Measurements from ENCODE around the gene FAM81A.
"Not testable (repeated sequence)": the region's sequence is repeated elsewhere in the genome, so short reads cannot be mapped to it uniquely, and the experiment has no call there.

Gene FAM81A

GRCh38 chr15:59437817-59438624 is at the start of gene FAM81A:
Gene FAM81A, plus strand, starts transcription at chr15:59438186. Its CDS starts 20,441 bp downstream, at chr15:59458627.
- no peak within 1 kb of the TSS for H3K9ac ChIP-seq (ENCODE audit: low read depth, low read length)
- no peaks in the 10 kb centered on the region for H3K36me3 ChIP-seq (ENCODE audit: control insufficient read depth, insufficient read depth, low read length)
- H3K27me3 ChIP-seq (ENCODE audit: control insufficient read depth, insufficient read depth, low read length), result peaks cover 64% of the 10 kb centered on the region
- peaks cover 2% of the 10 kb centered on the region for H3K4me1 ChIP-seq (ENCODE audit: control insufficient read depth, insufficient read depth, low read length)
- no peaks in the 10 kb centered on the region for H3K9me3 ChIP-seq (ENCODE audit: control insufficient read depth, insufficient read depth, low read length)
- H3K4me3 ChIP-seq (ENCODE audit: low read depth, low read length), result peak within 1 kb of the TSS; percentile 77

DNA sequence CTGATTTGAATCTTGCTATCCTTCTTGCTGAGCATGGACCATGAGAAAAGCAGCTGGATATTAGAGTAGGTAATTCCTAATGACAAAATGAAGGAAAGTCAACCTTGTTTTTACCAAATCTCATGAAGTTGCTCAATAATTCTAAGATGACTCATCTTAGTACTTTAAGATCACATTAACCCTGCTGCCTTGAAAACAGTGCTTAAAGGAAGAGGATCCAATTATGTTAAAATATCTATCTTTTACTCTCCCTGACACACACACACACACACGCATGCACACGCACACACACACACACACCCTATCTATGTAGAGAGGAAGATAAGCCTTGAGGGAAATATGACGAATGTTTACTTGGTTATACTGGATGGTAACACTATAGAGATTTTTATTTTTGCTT is 49.3 kb upstream of the FAM81A start:
- Histone ChIP-seq H3K27me3 (ENCODE audit: control insufficient read depth, insufficient read depth, low read length) (no peaks in the 10 kb centered on the region), H3K9ac (ENCODE audit: low read depth, low read length) (no peak overlapping the region), H3K4me3 (ENCODE audit: low read depth, low read length) (no peak overlapping the region), H3K9me3 (ENCODE audit: control insufficient read depth, insufficient read depth, low read length) (no peaks in the 10 kb centered on the region), H3K36me3 (ENCODE audit: control insufficient read depth, insufficient read depth, low read length) (no peaks in the 10 kb centered on the region), H3K4me1 (ENCODE audit: control insufficient read depth, insufficient read depth, low read length) (no peaks in the 10 kb centered on the region)

- Histone ChIP-seq H3K9me3 (ENCODE audit: control insufficient read depth, insufficient read depth, low read length) (no peaks in the 10 kb centered on the region), H3K4me1 (ENCODE audit: control insufficient read depth, insufficient read depth, low read length) (no peaks in the 10 kb centered on the region), H3K36me3 (ENCODE audit: control insufficient read depth, insufficient read depth, low read length) (no peaks in the 10 kb centered on the region), H3K27me3 (ENCODE audit: control insufficient read depth, insufficient read depth, low read length) (no peaks in the 10 kb centered on the region), H3K9ac (ENCODE audit: low read depth, low read length) (no peak overlapping the region), H3K4me3 (ENCODE audit: low read depth, low read length) (no peak overlapping the region)
These were observed 45.7 kb upstream of the FAM81A start for GRCh38 chr15:59392299-59392698.

DNA sequence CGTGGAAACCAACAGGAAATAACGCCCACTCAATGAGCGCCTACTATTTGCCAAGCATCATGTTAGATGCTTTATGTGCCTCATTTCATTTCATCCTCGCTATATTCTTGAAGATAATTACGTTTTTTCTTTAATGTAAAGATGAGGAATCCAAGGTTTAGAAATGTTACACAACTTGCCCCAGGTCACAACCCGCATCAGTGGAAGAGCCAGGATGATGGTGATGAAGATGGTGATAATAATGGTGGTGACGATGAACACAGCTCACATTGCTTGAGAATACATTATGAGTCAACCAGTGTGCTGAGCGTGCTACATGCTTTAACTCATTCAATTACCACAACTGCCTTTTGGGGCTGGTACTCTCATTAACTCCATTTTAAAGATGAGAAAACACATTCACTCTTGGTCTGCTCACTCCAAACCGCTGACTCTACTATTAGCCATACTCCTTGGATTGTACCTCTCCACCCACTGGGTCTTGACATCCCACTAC is 43.8 kb upstream of the FAM81A start:
- no peaks in the 10 kb centered on the region for H3K4me1 ChIP-seq (ENCODE audit: control insufficient read depth, insufficient read depth, low read length)
- H3K4me3 ChIP-seq (ENCODE audit: low read depth, low read length), result no peak overlapping the region
- no peak overlapping the region for H3K9ac ChIP-seq (ENCODE audit: low read depth, low read length)
- H3K36me3 ChIP-seq (ENCODE audit: control insufficient read depth, insufficient read depth, low read length), result no peaks in the 10 kb centered on the region
- H3K27me3 ChIP-seq (ENCODE audit: control insufficient read depth, insufficient read depth, low read length), result peaks cover 7% of the 10 kb centered on the region
- no peaks in the 10 kb centered on the region for H3K9me3 ChIP-seq (ENCODE audit: control insufficient read depth, insufficient read depth, low read length)

DNA sequence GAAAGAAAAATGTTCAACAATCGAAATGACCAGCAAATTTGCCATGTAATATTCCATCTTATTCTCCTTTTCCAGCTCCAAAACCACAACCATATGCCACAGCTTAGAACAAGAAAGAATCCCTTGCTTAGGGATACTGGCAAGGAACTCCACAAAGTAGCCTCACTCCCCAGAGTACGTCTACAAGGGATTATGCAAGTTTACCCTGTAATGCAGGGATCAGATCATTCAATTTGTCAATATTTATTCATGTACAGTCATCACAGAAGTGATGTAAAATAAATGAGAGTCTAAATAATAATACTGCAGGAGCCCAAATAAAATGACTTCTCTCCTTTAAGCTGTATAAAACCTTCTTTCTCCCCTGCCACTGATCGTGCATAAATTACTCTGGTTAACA is 41.8 kb upstream of the FAM81A start:
- peaks cover 16% of the 10 kb centered on the region for H3K4me1 ChIP-seq (ENCODE audit: control insufficient read depth, insufficient read depth, low read length)
- peaks cover 23% of the 10 kb centered on the region for H3K27me3 ChIP-seq (ENCODE audit: control insufficient read depth, insufficient read depth, low read length)
- H3K4me3 ChIP-seq (ENCODE audit: low read depth, low read length), result no peak overlapping the region
- H3K9ac ChIP-seq (ENCODE audit: low read depth, low read length), result no peak overlapping the region
- no peaks in the 10 kb centered on the region for H3K36me3 ChIP-seq (ENCODE audit: control insufficient read depth, insufficient read depth, low read length)
- H3K9me3 ChIP-seq (ENCODE audit: control insufficient read depth, insufficient read depth, low read length), result no peaks in the 10 kb centered on the region

- Histone ChIP-seq H3K9ac (ENCODE audit: low read depth, low read length) (no peak overlapping the region), H3K9me3 (ENCODE audit: control insufficient read depth, insufficient read depth, low read length) (no peaks in the 10 kb centered on the region), H3K4me3 (ENCODE audit: low read depth, low read length) (no peak overlapping the region), H3K36me3 (ENCODE audit: control insufficient read depth, insufficient read depth, low read length) (no peaks in the 10 kb centered on the region), H3K27me3 (ENCODE audit: control insufficient read depth, insufficient read depth, low read length) (peaks cover 23% of the 10 kb centered on the region), H3K4me1 (ENCODE audit: control insufficient read depth, insufficient read depth, low read length) (peaks cover 20% of the 10 kb centered on the region)
These were observed 41.3 kb upstream of the FAM81A start for GRCh38 chr15:59396679-59397078.

DNA sequence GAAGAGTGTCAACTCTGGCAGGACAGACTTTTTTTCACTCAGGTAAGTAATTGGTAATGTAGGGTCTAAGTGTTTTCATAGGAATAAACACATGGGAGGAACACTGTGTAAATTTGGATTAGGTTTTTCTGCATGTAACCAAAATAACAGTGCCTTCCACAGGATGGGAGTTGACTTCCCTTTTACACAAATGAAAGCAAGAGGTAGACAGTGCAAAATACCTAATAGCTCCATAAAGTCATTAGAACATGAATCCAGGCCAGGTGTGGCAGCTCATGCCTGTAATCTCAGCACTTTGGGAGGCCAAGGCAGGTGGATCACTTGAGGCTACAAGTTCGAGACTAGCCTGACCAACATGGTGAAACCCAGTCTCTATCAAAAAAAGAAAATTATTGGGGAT is 39.8 kb upstream of the FAM81A start:
- H3K4me3 ChIP-seq (ENCODE audit: low read depth, low read length), result no peak overlapping the region
- H3K9ac ChIP-seq (ENCODE audit: low read depth, low read length), result no peak overlapping the region
- peaks cover 29% of the 10 kb centered on the region for H3K4me1 ChIP-seq (ENCODE audit: control insufficient read depth, insufficient read depth, low read length)
- peaks cover 27% of the 10 kb centered on the region for H3K27me3 ChIP-seq (ENCODE audit: control insufficient read depth, insufficient read depth, low read length)
- H3K9me3 ChIP-seq (ENCODE audit: control insufficient read depth, insufficient read depth, low read length), result no peaks in the 10 kb centered on the region
- no peaks in the 10 kb centered on the region for H3K36me3 ChIP-seq (ENCODE audit: control insufficient read depth, insufficient read depth, low read length)

GRCh38 chr15:59399465-59400102 is 38.4 kb upstream of the FAM81A start:
- Histone ChIP-seq H3K27me3 (ENCODE audit: control insufficient read depth, insufficient read depth, low read length) (peaks cover 33% of the 10 kb centered on the region), H3K9ac (ENCODE audit: low read depth, low read length) (no peak overlapping the region), H3K36me3 (ENCODE audit: control insufficient read depth, insufficient read depth, low read length) (no peaks in the 10 kb centered on the region), H3K9me3 (ENCODE audit: control insufficient read depth, insufficient read depth, low read length) (no peaks in the 10 kb centered on the region), H3K4me1 (ENCODE audit: control insufficient read depth, insufficient read depth, low read length) (peaks cover 33% of the 10 kb centered on the region), H3K4me3 (ENCODE audit: low read depth, low read length) (no peak overlapping the region)

DNA sequence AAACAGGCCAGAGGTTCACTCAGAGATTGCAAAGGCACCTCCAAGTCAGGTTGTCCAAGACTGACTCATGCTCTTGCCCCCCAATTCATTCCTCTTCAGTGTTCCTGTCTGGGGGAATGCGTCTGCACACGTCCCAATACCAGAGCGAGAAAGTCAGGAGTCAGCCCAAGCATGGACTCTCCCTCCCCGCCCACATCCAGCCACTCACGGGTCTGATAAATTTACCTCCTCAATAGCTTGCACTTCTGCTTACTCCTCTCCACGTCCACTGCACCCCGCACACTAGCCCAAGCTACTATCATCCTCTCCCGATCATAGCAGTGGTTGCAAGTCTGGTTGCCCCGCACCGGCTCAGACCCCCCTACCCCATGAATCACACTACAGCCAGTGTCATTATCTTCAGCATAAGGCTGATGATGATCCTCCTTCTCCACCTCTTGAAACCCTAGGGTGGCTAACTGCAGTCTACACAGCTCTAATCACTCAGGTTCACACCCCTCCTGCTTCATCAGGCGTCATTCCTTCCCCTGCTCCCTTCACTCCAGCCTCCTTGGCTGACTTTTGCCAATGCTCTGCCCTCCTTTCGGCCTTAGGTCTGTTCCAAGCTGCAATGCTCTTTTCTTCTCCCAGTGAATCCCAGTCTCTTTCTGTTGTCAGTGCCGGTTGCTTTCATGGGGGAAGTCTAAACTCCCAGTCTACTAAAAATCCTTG is 37.7 kb upstream of the FAM81A start:
- H3K9me3 ChIP-seq (ENCODE audit: control insufficient read depth, insufficient read depth, low read length), result no peaks in the 10 kb centered on the region
- no peaks in the 10 kb centered on the region for H3K36me3 ChIP-seq (ENCODE audit: control insufficient read depth, insufficient read depth, low read length)
- no peak overlapping the region for H3K4me3 ChIP-seq (ENCODE audit: low read depth, low read length)
- no peak overlapping the region for H3K9ac ChIP-seq (ENCODE audit: low read depth, low read length)
- peaks cover 38% of the 10 kb centered on the region for H3K27me3 ChIP-seq (ENCODE audit: control insufficient read depth, insufficient read depth, low read length)
- peaks cover 33% of the 10 kb centered on the region for H3K4me1 ChIP-seq (ENCODE audit: control insufficient read depth, insufficient read depth, low read length)

DNA sequence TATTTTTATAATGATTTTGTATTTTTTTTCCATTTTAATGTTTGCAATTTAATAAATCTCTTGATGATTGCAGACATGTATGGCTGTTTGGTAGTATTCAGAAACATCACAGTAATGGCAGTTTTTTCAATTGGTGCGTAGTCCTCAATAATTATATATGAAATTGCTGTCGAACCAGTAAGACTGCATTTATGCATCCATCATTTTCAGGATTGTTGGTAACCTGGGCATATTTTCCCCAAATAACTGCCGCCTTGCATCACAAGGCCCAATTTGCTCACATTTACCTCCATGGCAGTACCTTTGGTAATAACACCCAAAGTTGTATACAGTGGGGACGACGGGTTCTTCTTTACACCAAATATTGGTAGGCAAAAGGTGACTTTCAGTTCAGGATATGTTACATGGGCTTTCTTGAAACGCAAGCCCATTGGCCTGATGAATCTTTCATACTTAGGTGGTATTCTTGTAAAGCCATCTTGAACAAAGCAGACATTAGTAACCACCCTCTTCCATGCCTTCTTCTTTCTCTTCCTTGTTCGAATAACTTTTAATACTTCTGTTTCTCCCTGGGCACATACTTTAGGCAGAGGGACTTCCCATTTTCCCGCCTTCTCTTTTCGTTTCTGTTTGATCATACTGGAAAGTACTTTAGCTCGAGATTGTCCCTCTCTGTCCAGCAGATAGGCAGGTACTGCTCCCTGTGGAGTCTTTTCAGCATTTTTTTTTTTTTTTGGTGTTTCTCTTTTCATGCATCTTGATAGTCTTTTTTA is 36.7 kb upstream of the FAM81A start:
- not testable (repeated sequence) for H3K9me3 ChIP-seq (ENCODE audit: control insufficient read depth, insufficient read depth, low read length); H3K4me3 ChIP-seq (ENCODE audit: low read depth, low read length); H3K36me3 ChIP-seq (ENCODE audit: control insufficient read depth, insufficient read depth, low read length); H3K9ac ChIP-seq (ENCODE audit: low read depth, low read length)
- H3K4me1 ChIP-seq (ENCODE audit: control insufficient read depth, insufficient read depth, low read length), result peaks cover 33% of the 10 kb centered on the region
- peaks cover 38% of the 10 kb centered on the region for H3K27me3 ChIP-seq (ENCODE audit: control insufficient read depth, insufficient read depth, low read length)

DNA sequence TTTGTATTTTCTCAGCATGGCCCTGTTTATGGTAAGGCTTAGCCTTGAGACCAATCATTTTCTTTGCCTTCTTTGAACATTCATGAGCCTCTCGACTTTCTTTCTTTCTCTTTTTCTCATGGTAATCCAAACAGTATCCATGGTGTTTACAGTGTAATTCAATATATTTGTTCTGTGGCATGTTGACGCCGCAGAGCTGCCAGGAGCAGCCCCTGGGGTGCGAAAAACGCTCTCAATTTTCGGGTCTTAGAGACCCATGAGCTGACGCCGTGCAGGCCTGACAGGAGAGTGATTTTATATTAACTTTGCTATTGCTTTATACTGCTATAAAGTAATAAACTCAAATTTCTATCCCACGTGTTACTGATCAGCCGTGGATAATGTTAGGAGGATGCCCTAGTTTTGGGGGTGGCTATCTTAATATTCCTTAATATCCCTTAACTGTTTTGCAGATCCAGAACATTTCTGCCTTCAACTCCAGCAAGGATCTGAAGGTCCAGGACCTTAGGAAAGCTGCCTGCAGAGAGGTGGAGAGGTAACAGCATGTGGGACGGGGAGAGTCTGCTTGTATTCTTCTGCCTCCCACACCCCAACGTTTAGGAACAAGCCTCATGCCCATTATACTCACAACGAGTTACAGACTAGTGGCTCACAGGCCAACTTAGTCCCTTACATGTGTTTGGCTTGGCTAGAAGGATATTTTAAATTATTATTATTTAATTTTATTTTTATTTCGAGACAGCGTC is 36.0 kb upstream of the FAM81A start:
- Histone ChIP-seq H3K9me3 (ENCODE audit: control insufficient read depth, insufficient read depth, low read length) (no peaks in the 10 kb centered on the region), H3K4me1 (ENCODE audit: control insufficient read depth, insufficient read depth, low read length) (peaks cover 33% of the 10 kb centered on the region), H3K9ac (ENCODE audit: low read depth, low read length) (no peak overlapping the region), H3K36me3 (ENCODE audit: control insufficient read depth, insufficient read depth, low read length) (no peaks in the 10 kb centered on the region), H3K27me3 (ENCODE audit: control insufficient read depth, insufficient read depth, low read length) (peaks cover 38% of the 10 kb centered on the region), H3K4me3 (ENCODE audit: low read depth, low read length) (no peak overlapping the region)
